Activated naive CD8-positive, alpha-beta T cell treated with anti-CD3 and anti-CD28 coated beads for 36 hours (primary cell): Measurements from ENCODE around the gene NR1I2. TPM values are rescaled to one million over a fixed set of nuclear protein-coding genes. Genes with fewer than 3 reads are reported as not detected.

Source experiments
- total RNA-seq, 2 experiments: library from RNA; stranded (reverse); gene quantifications; one replicate each; pipeline ENCODE4 v1.2.3, GENCODE V29; 2021

NR1I2 gene
- total RNA-seq, 2 experiments from 2014 or later = 1.2 to 1.4 TPM

Other genes starting within 250 kb of the NR1I2 start
- gene CD80, start 222.5 kb upstream of the NR1I2 start, total RNA-seq = 1 to 10 TPM; 4.2 to 4.7 TPM
- 1 to 10 TPM; 5.8 to 6.0 TPM for gene ADPRH, start 202.6 kb upstream of the NR1I2 start, total RNA-seq
- gene PLA1A, start 184.2 kb upstream of the NR1I2 start, total RNA-seq = not detected
- gene POPDC2, start 121.5 kb upstream of the NR1I2 start, total RNA-seq = 1 to 10 TPM; 1.6 to 2.0 TPM
- 10 to 100 TPM; 79.5 to 85.9 TPM for gene COX17, start 104.7 kb upstream of the NR1I2 start, total RNA-seq
- under 1 TPM; 0.28 to 0.47 TPM for gene CFAP91, start 79.1 kb upstream of the NR1I2 start, total RNA-seq